WTC11 (cell line): ENCODE data around the gene PCSK5. TPM values are rescaled to one million over a fixed set of nuclear protein-coding genes. Genes with fewer than 3 reads are reported as not detected.

Experiments used
- ATAC-seq: fragments of 200-7000 bp; cut with Tn5 transposase; 2 replicates; pipeline ENCODE4 v1.10.0; 2021; ENCODE audit warnings: mild to moderate bottlenecking, moderate library complexity
- CTCF ChIA-PET: fragments of 300-600 bp; sonication (Branson Sonifier 250); formaldehyde crosslinking; loops from one replicate; lab custom pipeline; 2021; ENCODE audit warnings: antibody characterized with exemption; lab: Charles Lee
- POLR2A ChIA-PET: fragments of 350-600 bp; sonication (Branson Sonifier 250); formaldehyde crosslinking; loops from one replicate; lab custom pipeline; 2021; ENCODE audit warnings: antibody characterized with exemption; lab: Charles Lee
- DNase-seq: peaks from one replicate; pipeline ENCODE4 v3.0.0; 2021; ENCODE audit warnings: low spot score
- H3K27ac Mint-ChIP-seq: 2 replicates; pipeline ENCODE4 v1.8.0; 2021; ENCODE audit warnings: mixed read lengths
- H3K27me3 Mint-ChIP-seq: 2 replicates; pipeline ENCODE4 v1.8.0; 2021; ENCODE audit warnings: low read depth, mild to moderate bottlenecking, moderate library complexity, mixed read lengths
- H3K36me3 Mint-ChIP-seq: 2 replicates; pipeline ENCODE4 v1.8.0; 2021; ENCODE audit warnings: mixed read lengths
- H3K4me1 Mint-ChIP-seq: 2 replicates; pipeline ENCODE4 v1.8.0; 2022; ENCODE audit warnings: mixed read lengths
- H3K4me3 Mint-ChIP-seq: 2 replicates; pipeline ENCODE4 v1.8.0; 2021; ENCODE audit warnings: mild to moderate bottlenecking, moderate library complexity, mixed read lengths
- H3K9me3 Mint-ChIP-seq: 2 replicates; pipeline ENCODE4 v1.8.0; 2021; ENCODE audit warnings: mixed read lengths
- AFF4 ChIP-seq: sonication (generic); formaldehyde crosslinking; IDR thresholded peaks from 2 replicates; pipeline ENCODE4 v1.8.1; 2023; ENCODE audit warnings: mild to moderate bottlenecking, missing genetic modification reagents, borderline replicate concordance
- ATF1 ChIP-seq: sonication (generic); formaldehyde crosslinking; IDR thresholded peaks from 2 replicates; pipeline ENCODE4 v1.8.1; 2023; ENCODE audit warnings: mild to moderate bottlenecking, moderate library complexity, missing genetic modification reagents
- ATF2 ChIP-seq: sonication (generic); formaldehyde crosslinking; IDR thresholded peaks from 2 replicates; pipeline ENCODE4 v1.8.1; 2022; ENCODE audit warnings: low read depth, missing genetic modification reagents, borderline replicate concordance
- CREB1 ChIP-seq: sonication (generic); formaldehyde crosslinking; IDR thresholded peaks from 2 replicates; pipeline ENCODE4 v1.8.0; 2023; ENCODE audit warnings: mild to moderate bottlenecking, missing genetic modification reagents
- E2F1 ChIP-seq: sonication (generic); formaldehyde crosslinking; IDR thresholded peaks from 2 replicates; pipeline ENCODE4 v1.8.0; 2022; ENCODE audit warnings: mild to moderate bottlenecking, missing genetic modification reagents
- E2F5 ChIP-seq: sonication (generic); formaldehyde crosslinking; IDR thresholded peaks from 2 replicates; pipeline ENCODE4 v1.8.1; 2022; ENCODE audit warnings: mild to moderate bottlenecking, moderate library complexity, missing genetic modification reagents
- ESRRA ChIP-seq: sonication (generic); formaldehyde crosslinking; IDR thresholded peaks from 2 replicates; pipeline ENCODE4 v1.8.1; 2022; ENCODE audit warnings: mild to moderate bottlenecking, missing genetic modification reagents, borderline replicate concordance
- FOXP4 ChIP-seq: sonication (generic); formaldehyde crosslinking; IDR thresholded peaks from 2 replicates; pipeline ENCODE4 v1.8.0; 2022; ENCODE audit warnings: mild to moderate bottlenecking, missing genetic modification reagents
- GABPB1 ChIP-seq: sonication (generic); formaldehyde crosslinking; IDR thresholded peaks from 2 replicates; pipeline ENCODE4 v1.8.1; 2023; ENCODE audit warnings: mild to moderate bottlenecking, missing genetic modification reagents
- IRF2 ChIP-seq: sonication (generic); formaldehyde crosslinking; IDR thresholded peaks from 2 replicates; pipeline ENCODE4 v1.8.0; 2022; ENCODE audit warnings: low read depth, missing genetic modification reagents, borderline replicate concordance
- NFYB ChIP-seq: sonication (generic); formaldehyde crosslinking; conservative IDR thresholded peaks from 2 replicates; pipeline ENCODE4 v1.8.0; 2022; ENCODE audit warnings: low read depth, missing genetic modification reagents
- NR1H2 ChIP-seq: sonication (generic); formaldehyde crosslinking; IDR thresholded peaks from 2 replicates; pipeline ENCODE4 v1.9.0; 2021; ENCODE audit warnings: mild to moderate bottlenecking, moderate library complexity, missing genetic modification reagents
- NR2C2 ChIP-seq: sonication (generic); formaldehyde crosslinking; IDR thresholded peaks from 2 replicates; pipeline ENCODE4 v1.8.0; 2022; ENCODE audit warnings: mild to moderate bottlenecking, missing genetic modification reagents
- NR3C1 ChIP-seq: sonication (generic); formaldehyde crosslinking; conservative IDR thresholded peaks from 2 replicates; pipeline ENCODE4 v1.8.1; 2023; ENCODE audit warnings: low read depth, mild to moderate bottlenecking, missing genetic modification reagents
- OVOL2 ChIP-seq: fragments of 250-450 bp; sonication (Bioruptor Pico); IDR thresholded peaks from 2 replicates; pipeline ENCODE4 v1.9.0; 2021; ENCODE audit warnings: mild to moderate bottlenecking, borderline replicate concordance
- SP1 ChIP-seq: sonication (generic); formaldehyde crosslinking; conservative IDR thresholded peaks from 2 replicates; pipeline ENCODE4 v1.8.1; 2022; ENCODE audit warnings: missing genetic modification reagents
- TP53 ChIP-seq: sonication (generic); formaldehyde crosslinking; IDR thresholded peaks from 2 replicates; pipeline ENCODE4 v1.8.1; 2023; ENCODE audit warnings: mild to moderate bottlenecking, missing genetic modification reagents
- ZNF121 ChIP-seq: sonication (generic); formaldehyde crosslinking; IDR thresholded peaks from 2 replicates; pipeline ENCODE4 v1.8.0; 2023; ENCODE audit warnings: missing genetic modification reagents
- ZNF219 ChIP-seq: sonication (generic); formaldehyde crosslinking; IDR thresholded peaks from 2 replicates; pipeline ENCODE4 v1.8.0; 2023; ENCODE audit warnings: missing genetic modification reagents, mild to moderate bottlenecking, borderline replicate concordance
- ZNF263 ChIP-seq: sonication (generic); formaldehyde crosslinking; IDR thresholded peaks from 2 replicates; pipeline ENCODE4 v1.8.1; 2022; ENCODE audit warnings: low read depth, mild to moderate bottlenecking, moderate library complexity, missing genetic modification reagents
- ZNF423 ChIP-seq: fragments of 250-450 bp; sonication (Bioruptor Pico); IDR thresholded peaks from 2 replicates; pipeline ENCODE4 v2.1.2; 2022; ENCODE audit warnings: mild to moderate bottlenecking, moderate library complexity
- ZNF425 ChIP-seq: fragments of 250-450 bp; sonication (Bioruptor Pico); conservative IDR thresholded peaks from 2 replicates; pipeline ENCODE4 v1.9.0; 2021; ENCODE audit warnings: mild to moderate bottlenecking
- ZNF671 ChIP-seq: fragments of 250-450 bp; sonication (Bioruptor Pico); IDR thresholded peaks from 2 replicates; pipeline ENCODE4 v1.8.0; 2021; ENCODE audit warnings: mild to moderate bottlenecking
- total RNA-seq: library from RNA; stranded (reverse); gene quantifications from 3 replicates; pipeline ENCODE4 v1.2.3, GENCODE V29; 2021

PCSK5 gene
- total RNA-seq, 1 experiment from 2014 or later = 30.6 TPM

GRCh38 chr9:76090330-76090729 lies 199.9 kb downstream of the PCSK5 start:
- H3K27ac Mint-ChIP-seq = no peak overlapping the region
- H3K4me3 Mint-ChIP-seq = no peak overlapping the region
- peaks cover 32% of the 10 kb centered on the region for H3K36me3 Mint-ChIP-seq
- ATAC-seq (no peak), DNase-seq (no peak)
- no peak for TF ChIP-seq GABPB1 (CRISPR knock-in tag)
- TF ChIP-seq ATF1 = no peak
- no peak for TF ChIP-seq AFF4 (CRISPR knock-in tag)
- no peak for TF ChIP-seq E2F5 (CRISPR knock-in tag)
- H3K27me3 Mint-ChIP-seq = no peaks in the 10 kb centered on the region
- peaks cover 6% of the 10 kb centered on the region; the same call in 1 of the 2 replicates for H3K9me3 Mint-ChIP-seq
- CTCF ChIA-PET = no interaction called here
- POLR2A ChIA-PET = no interaction called here
- H3K4me1 Mint-ChIP-seq = peaks cover 18% of the 10 kb centered on the region; the same call in 1 of the 2 replicates

- H3K27ac Mint-ChIP-seq = peak overlapping the region; percentile 36; the same call in 1 of the 2 replicates
- ChIA-PET POLR2A (no interaction called here), CTCF (interaction anchor here (0.6 kb wide), 1 partner anchor 222 kb away, joined by 3 read pairs; no protein-coding TSS in a partner anchor)
- peaks cover 18% of the 10 kb centered on the region; the same call in 1 of the 2 replicates for H3K4me1 Mint-ChIP-seq
- H3K9me3 Mint-ChIP-seq = peaks cover 6% of the 10 kb centered on the region; the same call in 1 of the 2 replicates
- DNase-seq = peak; percentile 22
- H3K4me3 Mint-ChIP-seq = no peak overlapping the region
- peaks cover 36% of the 10 kb centered on the region for H3K36me3 Mint-ChIP-seq
- H3K27me3 Mint-ChIP-seq = no peaks in the 10 kb centered on the region
- no peak for ATAC-seq
- TF ChIP-seq GABPB1 (CRISPR knock-in tag) (no peak), TP53 (CRISPR knock-in tag) (no peak), ZNF671 (CRISPR knock-in tag) (no peak), ZNF423 (CRISPR knock-in tag) (no peak), ATF2 (no peak), FOXP4 (CRISPR knock-in tag) (no peak), NR3C1 (CRISPR knock-in tag) (no peak), NR2C2 (no peak), NR1H2 (no peak), SP1 (CRISPR knock-in tag) (no peak), IRF2 (CRISPR knock-in tag) (no peak), OVOL2 (CRISPR knock-in tag) (no peak), ZNF425 (CRISPR knock-in tag) (no peak), ZNF263 (CRISPR knock-in tag) (no peak), ZNF121 (CRISPR knock-in tag) (no peak), CREB1 (CRISPR knock-in tag) (no peak), E2F1 (CRISPR knock-in tag) (no peak), NFYB (CRISPR knock-in tag) (no peak), ESRRA (CRISPR knock-in tag) (no peak), ZNF219 (CRISPR knock-in tag) (no peak)
Observed at GRCh38 chr9:76090909-76091308, 200.4 kb downstream of the PCSK5 start.
